Measurements from ENCODE around the gene NADSYN1.

NADSYN1 gene

DNA sequence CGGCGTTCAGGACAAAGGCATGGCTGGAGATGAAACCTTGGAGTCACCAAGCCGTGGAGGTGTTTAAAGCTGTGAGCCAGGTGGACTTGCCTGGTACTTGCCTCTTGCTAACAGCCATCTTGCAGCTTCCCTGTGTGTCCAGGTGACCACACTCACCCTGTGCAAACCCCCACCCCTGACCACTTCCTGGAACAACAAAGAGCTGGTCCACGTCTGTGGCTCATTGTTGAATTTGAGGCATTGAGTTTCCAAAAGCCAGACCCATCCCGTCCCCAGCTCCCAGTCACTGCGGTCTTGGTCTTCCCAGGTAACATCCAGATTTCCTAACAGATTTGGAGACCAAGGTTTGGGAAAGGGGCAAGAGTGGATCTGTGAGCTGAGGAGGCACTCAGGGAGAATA is 23.3 kb upstream of the NADSYN1 start:
- Histone ChIP-seq H3K36me3 (replicated peaks; ENCODE audit: low read depth, low read length) (peaks cover 17% of the 10 kb centered on the region), H4K20me1 (ENCODE audit: insufficient read depth, low read length) (0 out of 2 replicates have a peak, but pooled peaks cover 8% of the 10 kb centered on the region), H3K4me1 (ENCODE audit: low read length) (no peaks in the 10 kb centered on the region)

GRCh38 chr11:71430166-71430565 is 22.8 kb upstream of the NADSYN1 start:
- H3K9me3 ChIP-seq (ENCODE audit: insufficient read depth, low read length): no peaks in the 10 kb centered on the region
- TF ChIP-seq EZH2phosphoT487 (IDR thresholded peaks at IDR 0.05; ENCODE audit: low read depth): no peak
- TF ChIP-seq CTCF (IDR thresholded peaks at IDR 0.05; ENCODE audit: low read depth, low read length): no peak

More for the DNA sequence above, 23.3 kb upstream of the NADSYN1 start:
- no peak overlapping the region for H3K9ac ChIP-seq (ENCODE audit: low read length)
- no peak overlapping the region for H3K4me3 ChIP-seq (ENCODE audit: low read length)
- H3K9me3 ChIP-seq (ENCODE audit: insufficient read depth, low read length): no peaks in the 10 kb centered on the region
- H3K4me2 ChIP-seq (ENCODE audit: low read length): no peak overlapping the region
- H3K27ac ChIP-seq (ENCODE audit: low read length): no peak overlapping the region
- TF ChIP-seq CTCF (IDR thresholded peaks at IDR 0.05; ENCODE audit: low read depth, low read length): no peak
- H3K27me3 ChIP-seq (ENCODE audit: low read depth, low read length): no peaks in the 10 kb centered on the region
- H2AFZ ChIP-seq (ENCODE audit: low read depth, low read length): no peak overlapping the region
- H3K79me2 ChIP-seq (ENCODE audit: low read length): no peaks in the 10 kb centered on the region

DNA sequence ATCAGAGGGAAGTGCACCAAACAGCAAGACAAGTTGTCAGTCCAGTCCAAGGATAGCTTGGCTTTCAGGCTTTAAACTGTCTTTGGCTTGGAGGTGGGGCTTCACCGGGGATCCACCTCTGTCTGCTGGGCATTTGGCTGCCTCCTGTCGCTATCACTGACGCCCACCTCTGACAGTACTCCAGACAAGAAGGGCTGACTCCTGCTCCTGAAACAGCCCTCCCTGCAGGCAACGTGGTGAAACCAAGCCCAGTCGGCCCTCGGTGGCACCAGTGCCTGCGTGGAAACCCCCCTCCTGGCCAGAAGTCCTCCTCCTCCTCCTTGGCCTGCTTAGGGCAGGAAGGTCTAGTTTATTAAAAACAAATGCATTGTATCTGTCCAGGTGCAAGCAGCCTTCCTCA is 21.7 kb upstream of the NADSYN1 start:
- Histone ChIP-seq H2AFZ (ENCODE audit: low read depth, low read length) (no peak overlapping the region), H3K4me1 (ENCODE audit: low read length) (no peaks in the 10 kb centered on the region)
- TF ChIP-seq CTCF (IDR thresholded peaks at IDR 0.05; ENCODE audit: low read depth, low read length) (no peak), EZH2phosphoT487 (IDR thresholded peaks at IDR 0.05; ENCODE audit: low read depth) (no peak)

More at GRCh38 chr11:71430166-71430565, 22.8 kb upstream of the NADSYN1 start:
- Histone ChIP-seq H3K27me3 (ENCODE audit: low read depth, low read length) (no peaks in the 10 kb centered on the region), H3K27ac (ENCODE audit: low read length) (no peak overlapping the region), H4K20me1 (ENCODE audit: insufficient read depth, low read length) (0 out of 2 replicates have a peak, but pooled peaks cover 8% of the 10 kb centered on the region), H3K36me3 (replicated peaks; ENCODE audit: low read depth, low read length) (peaks cover 22% of the 10 kb centered on the region), H3K4me2 (ENCODE audit: low read length) (no peak overlapping the region), H3K4me3 (ENCODE audit: low read length) (no peak overlapping the region), H3K4me1 (ENCODE audit: low read length) (no peaks in the 10 kb centered on the region), H3K9ac (ENCODE audit: low read length) (no peak overlapping the region), H3K79me2 (ENCODE audit: low read length) (no peaks in the 10 kb centered on the region), H2AFZ (ENCODE audit: low read depth, low read length) (no peak overlapping the region)

DNA sequence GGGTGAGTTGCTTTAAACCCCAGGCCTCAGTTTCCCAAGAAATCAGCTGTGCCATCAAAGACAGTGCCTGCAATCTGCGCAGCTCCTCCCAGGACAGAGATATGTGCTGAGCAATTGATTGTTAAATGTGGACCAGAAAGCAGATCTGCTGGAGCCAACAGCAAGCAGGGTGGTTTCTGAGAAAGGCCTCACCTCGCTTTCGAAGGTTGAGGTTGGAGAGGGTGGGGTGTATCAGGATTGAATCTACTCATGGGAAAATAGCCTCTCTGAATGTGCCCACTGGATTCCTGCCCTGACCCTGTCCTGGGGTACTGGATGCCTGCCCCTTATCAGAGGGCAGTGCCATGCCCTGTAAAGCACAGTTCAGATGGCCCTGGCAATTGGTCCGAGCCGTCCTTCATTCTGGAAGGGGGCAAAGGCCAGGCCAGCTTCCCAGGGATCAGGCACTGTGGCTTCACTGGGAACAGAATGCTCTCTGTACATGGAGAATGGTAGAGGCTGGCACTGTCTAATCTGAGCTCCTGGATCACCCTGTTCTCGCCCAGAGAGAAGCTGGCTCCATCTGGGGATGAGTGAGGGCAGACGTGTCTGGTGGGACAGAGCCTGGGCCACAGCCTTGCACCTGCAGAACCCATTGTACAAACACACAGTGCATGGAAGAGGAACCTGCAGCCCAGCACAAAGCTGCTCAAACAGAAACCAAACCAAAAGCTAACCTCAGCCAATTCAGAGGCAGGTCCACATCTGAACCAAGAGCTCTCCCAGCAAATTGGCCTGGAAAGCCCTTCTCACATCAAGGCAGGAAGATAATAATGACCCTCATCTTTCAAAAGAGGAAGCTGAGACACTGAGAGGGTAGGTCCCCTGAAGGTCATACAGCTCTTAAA is 20.0 kb upstream of the NADSYN1 start:
- no peaks in the 10 kb centered on the region for H3K9me3 ChIP-seq (ENCODE audit: insufficient read depth, low read length)
- no peak overlapping the region for H2AFZ ChIP-seq (ENCODE audit: low read depth, low read length)
- H3K79me2 ChIP-seq (ENCODE audit: low read length): no peaks in the 10 kb centered on the region
- H3K27me3 ChIP-seq (ENCODE audit: low read depth, low read length): no peaks in the 10 kb centered on the region
- no peak overlapping the region for H3K4me2 ChIP-seq (ENCODE audit: low read length)
- TF ChIP-seq EZH2phosphoT487 (IDR thresholded peaks at IDR 0.05; ENCODE audit: low read depth): no peak
- no peak for TF ChIP-seq CTCF (IDR thresholded peaks at IDR 0.05; ENCODE audit: low read depth, low read length)
- no peak overlapping the region for H3K9ac ChIP-seq (ENCODE audit: low read length)
- peaks cover 8% of the 10 kb centered on the region; the same call in 1 of the 2 replicates for H4K20me1 ChIP-seq (ENCODE audit: insufficient read depth, low read length)
- H3K27ac ChIP-seq (ENCODE audit: low read length): no peak overlapping the region
- H3K4me1 ChIP-seq (ENCODE audit: low read length): no peaks in the 10 kb centered on the region
- no peak overlapping the region for H3K4me3 ChIP-seq (ENCODE audit: low read length)
- peaks cover 40% of the 10 kb centered on the region for H3K36me3 ChIP-seq (replicated peaks; ENCODE audit: low read depth, low read length)

More for the DNA sequence above, 21.7 kb upstream of the NADSYN1 start:
- Histone ChIP-seq H3K9me3 (ENCODE audit: insufficient read depth, low read length) (no peaks in the 10 kb centered on the region), H3K27ac (ENCODE audit: low read length) (no peak overlapping the region), H3K9ac (ENCODE audit: low read length) (no peak overlapping the region), H3K36me3 (replicated peaks; ENCODE audit: low read depth, low read length) (peaks cover 31% of the 10 kb centered on the region), H3K4me3 (ENCODE audit: low read length) (no peak overlapping the region), H3K27me3 (ENCODE audit: low read depth, low read length) (no peaks in the 10 kb centered on the region), H4K20me1 (ENCODE audit: insufficient read depth, low read length) (0 out of 2 replicates have a peak, but pooled peaks cover 8% of the 10 kb centered on the region), H3K4me2 (ENCODE audit: low read length) (no peak overlapping the region), H3K79me2 (ENCODE audit: low read length) (no peaks in the 10 kb centered on the region)
